GM19395 (cell line): Measurements from ENCODE around the gene STEAP1B.
"Not testable (repeated sequence)": the region's sequence is repeated elsewhere in the genome, so short reads cannot be mapped to it uniquely, and the experiment has no call there.

ENCODE experiments used
- ATAC-seq: cut with Tn5 transposase; IDR thresholded peaks from one replicate; pipeline ENCODE4 v1.9.1; 2021; ENCODE audit warnings: mild to moderate bottlenecking, moderate library complexity; ENCODE audit not compliant: unreplicated experiment

STEAP1B gene

GRCh38 chr7:22499044-22499443, 944 bp downstream of the STEAP1B start:
- ATAC-seq: no peak

GRCh38 chr7:22496912-22497311, 3.1 kb downstream of the STEAP1B start:
- not testable (repeated sequence) for ATAC-seq

- not testable (repeated sequence) for ATAC-seq
Observed at GRCh38 chr7:22496296-22496888, 3.6 kb downstream of the STEAP1B start.

GRCh38 chr7:22493160-22493925, 6.6 kb downstream of the STEAP1B start:
- not testable (repeated sequence) for ATAC-seq

GRCh38 chr7:22488643-22489462, 11.1 kb downstream of the STEAP1B start:
- no peak for ATAC-seq

DNA sequence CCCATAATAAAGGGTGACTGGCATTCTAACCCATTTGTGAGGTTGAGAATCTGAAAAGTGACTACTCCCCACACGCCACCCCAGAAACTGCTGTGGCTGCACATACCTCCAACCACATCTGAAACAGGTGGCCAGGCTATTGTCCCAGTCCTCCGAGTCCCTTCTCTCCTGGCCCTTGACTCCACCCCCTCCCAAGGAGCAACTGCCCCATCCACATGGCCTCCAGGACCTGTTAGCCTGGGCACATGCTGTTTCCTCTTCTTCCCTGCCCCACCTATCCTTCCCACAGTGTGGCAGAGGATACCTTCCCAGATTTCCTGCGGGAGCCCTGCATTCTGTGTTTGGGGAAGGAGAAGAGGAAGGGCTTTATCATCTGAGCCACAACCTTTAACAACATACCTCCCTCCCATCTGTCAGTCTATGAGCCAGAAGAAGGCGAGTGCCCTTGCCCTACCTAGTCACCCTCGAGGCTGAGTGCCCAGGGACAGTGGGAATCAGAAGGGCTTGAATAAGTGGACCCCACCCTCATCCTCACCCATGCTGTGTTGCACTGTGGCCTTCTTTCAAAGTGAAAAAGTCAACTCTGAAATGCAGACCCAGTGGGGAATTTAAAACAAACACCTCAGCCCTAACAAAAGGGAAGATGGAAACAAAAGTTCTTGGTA, 11.9 kb downstream of the STEAP1B start:
- no peak for ATAC-seq

- ATAC-seq: no peak
Observed at GRCh38 chr7:22486597-22486996, 13.4 kb downstream of the STEAP1B start.

GRCh38 chr7:22485189-22485588, 14.8 kb downstream of the STEAP1B start:
- ATAC-seq: no peak

DNA sequence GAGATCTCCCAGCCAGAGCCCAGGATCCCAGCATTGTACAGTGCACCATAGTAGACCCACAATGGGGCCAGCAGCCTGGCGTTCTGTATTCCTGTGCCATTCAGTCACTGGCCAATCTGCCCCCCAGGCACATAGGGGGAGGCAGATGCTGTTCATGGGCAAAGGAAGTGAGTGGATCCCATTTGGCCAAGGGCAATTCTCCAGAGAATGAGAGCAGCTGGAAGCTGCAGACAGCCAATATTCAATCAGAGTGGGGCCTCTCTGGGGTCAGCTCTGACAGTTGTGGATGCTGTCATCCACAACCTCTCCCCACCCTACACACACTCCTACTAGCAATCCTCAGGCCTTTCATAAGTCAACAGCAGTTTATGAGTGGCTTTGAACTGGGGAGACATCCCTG, 17.5 kb downstream of the STEAP1B start:
- ATAC-seq: no peak

DNA sequence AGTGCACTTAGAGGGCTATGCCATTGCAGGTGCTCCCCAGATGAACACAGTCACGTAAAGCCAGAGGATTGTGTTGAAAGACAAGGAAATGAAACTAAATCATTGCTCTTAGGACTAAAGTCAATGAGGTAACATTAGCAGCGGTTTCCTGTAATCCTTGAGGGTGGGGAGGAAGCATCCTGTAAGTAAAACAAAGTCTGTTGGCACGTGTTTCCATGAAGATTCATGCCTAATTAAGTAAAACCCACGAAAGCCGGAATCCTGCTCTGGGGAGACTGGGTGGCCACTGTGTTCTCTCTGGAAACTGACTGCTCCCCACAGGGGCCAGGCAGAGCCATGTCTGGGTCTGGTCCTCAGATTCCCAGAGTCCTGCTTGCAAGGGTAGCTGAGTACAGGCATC, 18.3 kb downstream of the STEAP1B start:
- ATAC-seq: peak; percentile 92

DNA sequence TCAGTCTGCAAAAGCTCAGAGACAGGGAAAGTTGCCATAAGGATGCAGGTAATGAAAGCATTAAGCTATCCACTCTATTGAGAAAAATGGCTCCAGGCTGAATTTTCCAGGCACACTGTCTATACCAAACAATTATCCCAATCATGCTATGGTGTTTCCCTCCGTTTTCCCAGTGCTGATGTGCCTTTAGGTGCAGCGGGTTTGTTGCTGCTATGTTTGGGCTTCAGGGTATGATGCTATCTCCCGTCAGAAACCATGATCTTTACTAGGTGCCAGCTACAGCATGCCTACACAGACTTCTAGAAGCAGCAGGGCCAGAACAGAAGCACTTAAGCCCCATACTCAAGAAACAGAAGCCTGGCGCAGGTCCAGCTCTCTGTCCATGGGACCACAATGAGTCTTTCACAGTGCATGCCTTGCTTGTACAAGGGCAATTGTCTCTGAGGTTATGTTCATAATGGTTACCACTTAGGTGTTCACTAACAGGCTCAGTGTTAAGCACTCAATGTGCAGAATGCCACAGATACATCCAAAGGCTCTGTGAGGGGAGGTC, 19.4 kb downstream of the STEAP1B start:
- ATAC-seq: no peak

DNA sequence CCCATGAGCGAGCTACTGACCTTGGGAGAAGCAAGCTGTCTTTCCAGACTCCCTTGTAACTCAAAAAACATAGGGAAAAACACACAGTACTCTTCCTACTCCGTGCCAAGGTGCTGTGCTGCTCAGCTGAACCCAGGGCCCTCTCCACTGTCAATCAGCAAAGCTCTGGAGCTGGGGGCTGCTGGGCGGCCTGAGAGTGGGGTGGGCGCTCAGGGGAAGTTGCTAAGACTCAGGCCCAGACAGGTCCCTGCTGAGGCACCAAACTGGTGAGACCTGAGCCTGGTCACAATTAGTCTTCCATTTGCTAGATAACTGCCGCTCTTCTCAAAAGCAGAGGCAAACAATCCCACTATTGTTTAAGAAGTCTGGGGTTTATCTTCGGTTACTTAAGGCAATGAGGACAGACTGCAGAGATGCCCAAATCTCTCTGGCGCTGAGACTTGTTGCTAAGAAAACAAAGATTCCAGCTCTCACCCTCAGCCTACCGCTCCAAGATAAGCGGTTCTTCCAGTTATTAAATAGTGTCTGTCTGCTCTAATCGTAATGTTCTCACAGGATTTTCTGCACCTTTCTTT, 22.0 kb downstream of the STEAP1B start:
- ATAC-seq: no peak

DNA sequence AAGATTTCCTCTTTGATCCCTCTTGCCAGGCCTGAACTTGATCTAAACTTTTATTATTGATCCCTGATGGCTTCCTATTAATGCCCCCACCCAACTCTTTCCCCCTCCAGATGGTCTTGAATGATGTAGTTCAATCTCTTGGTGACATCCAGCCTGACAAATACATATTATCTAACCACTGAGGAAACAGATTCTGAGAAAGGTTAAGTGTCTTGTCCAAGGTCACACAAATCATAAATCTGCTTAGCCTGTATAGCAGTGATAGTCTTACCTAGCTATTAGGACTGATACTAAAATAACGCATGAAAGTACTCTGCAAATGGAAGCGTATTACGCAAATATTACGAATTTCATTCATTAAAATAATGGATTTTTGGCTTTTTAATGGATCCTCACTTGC, 22.7 kb downstream of the STEAP1B start:
- no peak for ATAC-seq

DNA sequence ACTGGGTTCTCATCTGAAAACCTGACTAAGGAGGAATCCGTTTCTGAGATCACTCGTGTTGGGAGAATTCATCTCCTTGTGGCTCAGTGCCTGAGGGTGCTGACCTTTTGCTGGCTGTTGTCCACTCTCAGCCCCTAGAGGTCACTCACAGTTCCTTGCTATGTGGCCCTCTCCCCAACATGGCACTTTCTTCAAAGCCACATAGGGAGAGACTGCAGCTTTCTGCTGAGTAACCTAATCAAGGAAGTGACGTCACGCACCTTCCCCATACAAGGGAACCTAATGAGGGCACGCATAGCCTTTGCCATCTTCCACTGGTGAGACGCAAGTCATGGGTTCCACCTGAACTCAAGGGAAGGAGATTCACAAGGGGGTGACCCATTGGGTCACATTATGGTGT, 23.2 kb downstream of the STEAP1B start:
- no peak for ATAC-seq

DNA sequence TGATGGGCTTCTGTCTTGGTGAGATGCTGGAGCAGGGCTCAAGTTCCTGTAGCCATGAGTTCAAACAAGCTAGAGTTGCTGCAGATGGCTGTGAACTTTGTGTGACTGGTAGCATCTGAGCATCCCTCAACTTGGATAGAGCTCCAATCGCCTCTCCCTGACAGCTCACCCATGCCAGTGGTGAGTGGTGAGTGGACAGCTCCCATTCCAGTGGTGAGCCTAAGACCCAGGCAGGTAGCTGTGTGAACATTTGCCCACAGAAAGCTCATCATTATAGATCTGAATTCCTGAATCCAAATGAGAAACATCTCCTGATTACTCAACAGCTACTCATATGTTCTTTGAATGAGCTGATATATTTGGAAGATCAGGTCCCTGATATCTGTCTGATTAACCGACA, 25.3 kb downstream of the STEAP1B start:
- ATAC-seq: no peak

GRCh38 chr7:22470981-22471380, 29.0 kb downstream of the STEAP1B start:
- no peak for ATAC-seq

- no peak for ATAC-seq
Observed at GRCh38 chr7:22469371-22470143, 30.4 kb downstream of the STEAP1B start.

DNA sequence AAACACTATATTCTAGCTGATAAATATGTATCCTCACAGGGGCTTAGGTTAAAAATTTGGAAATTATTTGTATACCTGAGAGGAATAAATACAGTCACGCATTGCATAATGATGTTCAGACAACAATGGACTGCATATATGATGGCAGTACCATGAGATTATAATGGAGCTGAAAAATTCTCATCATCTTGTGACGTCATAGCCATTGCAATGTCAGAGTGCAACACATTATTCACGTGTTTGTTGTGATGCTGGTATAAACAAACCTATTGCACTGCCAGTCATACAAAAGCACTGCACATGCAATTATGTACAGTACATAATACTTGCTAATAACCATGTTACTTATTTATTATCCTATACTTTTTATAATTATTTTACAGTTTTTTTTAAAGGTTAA, 31.4 kb downstream of the STEAP1B start:
- no peak for ATAC-seq

GRCh38 chr7:22464299-22464698, 35.7 kb downstream of the STEAP1B start:
- ATAC-seq: no peak
